HCT116 (cell line): ENCODE measurements around the gene PXYLP1.

ENCODE experiments used
- CBX3 ChIP-seq: IDR thresholded peaks from 2 replicates; pipeline ENCODE4 v1.6.1; 2012; ENCODE audit warnings: low read depth
- EZH2 ChIP-seq: fragments of 200-600 bp; sonication (generic); IDR thresholded peaks from 2 replicates; pipeline ENCODE4 v1.6.1; 2017; ENCODE audit warnings: antibody characterized with exemption, mixed run types
- POLR2A ChIP-seq: IDR thresholded peaks from 2 replicates; pipeline ENCODE4 v1.7.0; 2011; ENCODE audit warnings: borderline replicate concordance; ENCODE audit not compliant: insufficient read depth, insufficient read length; ENCODE audit errors: extremely low read depth
- POLR2AphosphoS5 ChIP-seq: IDR thresholded peaks from 2 replicates; pipeline ENCODE4 v1.6.1; 2011; ENCODE audit warnings: mild to moderate bottlenecking, low read depth, low read length, moderate library complexity
- RAD21 ChIP-seq: IDR thresholded peaks from 2 replicates; pipeline ENCODE4 v1.6.1; 2012; ENCODE audit warnings: low read depth, mild to moderate bottlenecking
- SIN3A ChIP-seq: IDR thresholded peaks from 2 replicates; pipeline ENCODE4 v1.6.1; 2012; ENCODE audit warnings: low read depth
- SRF ChIP-seq: IDR thresholded peaks from 2 replicates; pipeline ENCODE4 v1.6.1; 2012; ENCODE audit warnings: low read depth
- YY1 ChIP-seq: IDR thresholded peaks from 2 replicates; pipeline ENCODE4 v1.6.1; 2011; ENCODE audit warnings: low read length, low read depth, moderate library complexity, mild to moderate bottlenecking; ENCODE audit not compliant: insufficient replicate concordance; ENCODE audit errors: extremely low read depth
- ZBTB33 ChIP-seq: IDR thresholded peaks from 2 replicates; pipeline ENCODE4 v1.6.1; 2011; ENCODE audit warnings: mild to moderate bottlenecking, low read length, moderate library complexity; ENCODE audit not compliant: insufficient replicate concordance; ENCODE audit errors: extremely low read depth
- TF ChIP-seq, protein P1 (sequence below), 3 experiments: fragments of 200-600 bp in 1 of 3; sonication (generic) in 1 of 3; IDR thresholded peaks in 2 of 3; conservative IDR thresholded peaks in 1 of 3; 2 replicates each; pipeline ENCODE4 v1.5.1; 2012 to 2017; ENCODE audit warnings: low read depth in 2 of 3, low read length in 2 of 3, antibody characterized with exemption in 1 of 3, borderline replicate concordance in 1 of 3, control low read depth in 1 of 3, mild to moderate bottlenecking in 1 of 3, mixed read lengths in 1 of 3, mixed run types in 1 of 3, moderate library complexity in 1 of 3; ENCODE audit not compliant: insufficient read depth in 1 of 3

DNA sequence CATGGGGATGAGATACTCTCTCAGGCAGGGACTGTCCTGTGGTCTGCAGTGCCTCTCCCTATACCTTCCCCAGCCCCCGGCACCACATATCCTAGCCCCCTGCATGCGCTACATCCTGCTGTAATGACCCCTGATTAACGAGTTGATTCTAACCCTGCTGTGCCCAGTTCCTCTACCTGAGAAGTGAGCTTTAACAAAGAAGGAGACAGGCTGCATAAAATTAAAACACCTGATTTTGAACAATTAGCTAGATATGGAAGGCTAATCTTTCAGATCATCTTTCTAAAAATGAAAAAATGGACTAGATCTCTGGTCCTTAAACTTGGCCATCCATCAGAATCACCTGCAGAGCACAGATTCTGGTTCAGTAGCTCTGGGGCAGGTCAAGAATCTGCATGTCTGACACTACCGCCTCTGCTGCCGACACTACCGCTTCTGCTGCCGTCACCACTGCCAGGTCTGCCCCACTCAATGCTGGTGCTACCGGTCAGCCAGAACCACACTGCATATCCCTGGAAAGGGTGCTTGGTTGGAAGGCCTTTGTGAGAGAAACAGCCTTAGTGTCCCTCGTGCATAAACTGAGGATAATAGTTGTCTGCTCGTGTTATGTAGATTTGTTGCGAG, 103.1 kb downstream of the PXYLP1 start:
- TF ChIP-seq, protein P1, sequence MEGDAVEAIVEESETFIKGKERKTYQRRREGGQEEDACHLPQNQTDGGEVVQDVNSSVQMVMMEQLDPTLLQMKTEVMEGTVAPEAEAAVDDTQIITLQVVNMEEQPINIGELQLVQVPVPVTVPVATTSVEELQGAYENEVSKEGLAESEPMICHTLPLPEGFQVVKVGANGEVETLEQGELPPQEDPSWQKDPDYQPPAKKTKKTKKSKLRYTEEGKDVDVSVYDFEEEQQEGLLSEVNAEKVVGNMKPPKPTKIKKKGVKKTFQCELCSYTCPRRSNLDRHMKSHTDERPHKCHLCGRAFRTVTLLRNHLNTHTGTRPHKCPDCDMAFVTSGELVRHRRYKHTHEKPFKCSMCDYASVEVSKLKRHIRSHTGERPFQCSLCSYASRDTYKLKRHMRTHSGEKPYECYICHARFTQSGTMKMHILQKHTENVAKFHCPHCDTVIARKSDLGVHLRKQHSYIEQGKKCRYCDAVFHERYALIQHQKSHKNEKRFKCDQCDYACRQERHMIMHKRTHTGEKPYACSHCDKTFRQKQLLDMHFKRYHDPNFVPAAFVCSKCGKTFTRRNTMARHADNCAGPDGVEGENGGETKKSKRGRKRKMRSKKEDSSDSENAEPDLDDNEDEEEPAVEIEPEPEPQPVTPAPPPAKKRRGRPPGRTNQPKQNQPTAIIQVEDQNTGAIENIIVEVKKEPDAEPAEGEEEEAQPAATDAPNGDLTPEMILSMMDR (IDR thresholded peaks at IDR 0.05 in 2 of 3, conservative IDR thresholded peaks at IDR 0.05 in 1 of 3; ENCODE audit: borderline replicate concordance in 1 of 3, insufficient read depth in 1 of 3, low read depth in 2 of 3, low read length in 2 of 3) = no peak
- TF ChIP-seq POLR2AphosphoS5 (no peak), EZH2 (no peak), ZBTB33 (no peak), SIN3A (no peak), RAD21 (no peak), POLR2A (no peak), SRF (no peak), CBX3 (no peak), YY1 (no peak)
